HG02870 (cell line): ENCODE results near the gene LTC4S.

Experiments
- ATAC-seq: cut with Tn5 transposase; IDR thresholded peaks from one replicate; pipeline ENCODE4 v1.9.1; 2021; ENCODE audit warnings: mild to moderate bottlenecking, moderate library complexity; ENCODE audit not compliant: unreplicated experiment

LTC4S gene

GRCh38 chr5:179841621-179842020 is 47.8 kb downstream of the LTC4S start:
- no peak for ATAC-seq
